Neural progenitor cell (in vitro differentiated cells): Measurements from ENCODE around the gene GPX5. TPM values are rescaled to one million over a fixed set of nuclear protein-coding genes. Genes with fewer than 3 reads are reported as not detected.
A peak's percentile ranks its signal among the peaks of the same experiment; 100 is the strongest.

Source experiments
- DNase-seq: peaks from one replicate; pipeline ENCODE4 v3.0.0-alpha.2; 2016; ENCODE audit warnings: low spot score
- H2AFZ ChIP-seq: fragments of 200-600 bp; sonication (generic); replicated peaks from 2 replicates; pipeline ENCODE4 v1.6.1; 2016; ENCODE audit warnings: antibody characterized with exemption
- H3F3A ChIP-seq: fragments of 200-600 bp; sonication (generic); 2 replicates; pipeline ENCODE4 v1.6.1; 2016; ENCODE audit warnings: antibody characterized with exemption, low read depth
- H3K27ac ChIP-seq: fragments of 200-600 bp; sonication (generic); 2 replicates; pipeline ENCODE4 v1.5.1; 2016; ENCODE audit warnings: mild to moderate bottlenecking
- H3K27me3 ChIP-seq: fragments of 200-600 bp; sonication (generic); 2 replicates; pipeline ENCODE4 v1.6.1; 2016; ENCODE audit warnings: mild to moderate bottlenecking, moderate library complexity
- H3K36me3 ChIP-seq: fragments of 200-600 bp; sonication (generic); 2 replicates; pipeline ENCODE4 v1.5.1; 2016
- H3K4me1 ChIP-seq: fragments of 200-600 bp; sonication (generic); 2 replicates; pipeline ENCODE4 v1.6.1; 2016; ENCODE audit warnings: mixed run types
- H3K4me2 ChIP-seq: fragments of 200-600 bp; sonication (generic); 2 replicates; pipeline ENCODE4 v1.6.1; 2016
- H3K4me3 ChIP-seq: fragments of 200-600 bp; sonication (generic); 2 replicates; pipeline ENCODE4 v1.5.1; 2016
- H3K79me2 ChIP-seq: fragments of 200-600 bp; sonication (generic); 2 replicates; pipeline ENCODE4 v1.6.1; 2016; ENCODE audit warnings: low read depth
- H3K9ac ChIP-seq: fragments of 200-600 bp; sonication (generic); 2 replicates; pipeline ENCODE4 v1.6.1; 2016
- H3K9me3 ChIP-seq: fragments of 200-600 bp; sonication (generic); 2 replicates; pipeline ENCODE4 v1.5.1; 2016; ENCODE audit warnings: low read depth
- H4K20me1 ChIP-seq: fragments of 200-600 bp; sonication (generic); 2 replicates; pipeline ENCODE4 v1.6.1; 2016; ENCODE audit warnings: low read depth
- H3K27ac Mint-ChIP-seq: 3 replicates; pipeline ENCODE4 v1.8.0; 2021; ENCODE audit warnings: mixed read lengths
- H3K27me3 Mint-ChIP-seq: 2 replicates; pipeline ENCODE4 v1.8.0; 2022; ENCODE audit warnings: low read depth, mild to moderate bottlenecking, inconsistent platforms, moderate library complexity, mixed read lengths; ENCODE audit not compliant: insufficient read depth
- H3K36me3 Mint-ChIP-seq: 3 replicates; pipeline ENCODE4 v1.8.0; 2021; ENCODE audit warnings: mixed read lengths
- H3K4me1 Mint-ChIP-seq: 3 replicates; pipeline ENCODE4 v1.8.0; 2021; ENCODE audit warnings: mixed read lengths
- H3K4me3 Mint-ChIP-seq: 3 replicates; pipeline ENCODE4 v1.8.0; 2021; ENCODE audit warnings: mild to moderate bottlenecking, moderate library complexity, mixed read lengths
- H3K9me3 Mint-ChIP-seq: 3 replicates; pipeline ENCODE4 v1.8.0; 2020; ENCODE audit warnings: mixed read lengths
- CTCF ChIP-seq: fragments of 200-600 bp; sonication (generic); IDR thresholded peaks from 2 replicates; pipeline ENCODE4 v1.5.1; 2017; ENCODE audit warnings: antibody characterized with exemption, mild to moderate bottlenecking
- EZH2 ChIP-seq: fragments of 200-600 bp; sonication (generic); IDR thresholded peaks from 2 replicates; pipeline ENCODE4 v1.6.1; 2017; ENCODE audit warnings: antibody characterized with exemption, mild to moderate bottlenecking, moderate library complexity
- EZH2phosphoT487 ChIP-seq: fragments of 200-600 bp; sonication (generic); IDR thresholded peaks from 2 replicates; pipeline ENCODE4 v1.6.1; 2017; ENCODE audit warnings: antibody characterized with exemption
- total RNA-seq: library from RNA; depleted of rRNA; stranded (reverse); fragments of >200 nt; gene quantifications from 2 replicates; pipeline ENCODE4 v1.2.3, GENCODE V29; 2015; ENCODE audit warnings: low replicate concordance

GPX5 gene
- total RNA-seq, 1 donor from 2014 or later: not detected

GRCh38 chr6:28489366-28490204 is 36.1 kb upstream of the GPX5 start:
- peak overlapping the region; percentile 87 for H3K4me3 Mint-ChIP-seq
- H3K9me3 ChIP-seq: no peaks in the 10 kb centered on the region
- peak overlapping the region; percentile 65 for H3K4me3 ChIP-seq
- H3K79me2 ChIP-seq: no peaks in the 10 kb centered on the region
- peak overlapping the region; percentile 33 for H3K9ac ChIP-seq
- no peaks in the 10 kb centered on the region for H4K20me1 ChIP-seq
- H3K4me1 Mint-ChIP-seq: peaks cover 29% of the 10 kb centered on the region
- H3K4me1 ChIP-seq: peaks cover 4% of the 10 kb centered on the region
- H3K27ac Mint-ChIP-seq: peak overlapping the region; percentile 81
- TF ChIP-seq EZH2phosphoT487 (no peak), EZH2 (peak; percentile 25), CTCF (peak; percentile 6)
- peaks cover 7% of the 10 kb centered on the region for H3F3A ChIP-seq
- H3K27me3 ChIP-seq: no peaks in the 10 kb centered on the region
- peak overlapping the region; percentile 83 for H3K4me2 ChIP-seq
- H3K27me3 Mint-ChIP-seq: peaks cover 8% of the 10 kb centered on the region
- no peak overlapping the region for H3K27ac ChIP-seq
- H3K9me3 Mint-ChIP-seq: no peaks in the 10 kb centered on the region
- peak; percentile 90 for DNase-seq
- no peaks in the 10 kb centered on the region for H3K36me3 Mint-ChIP-seq
- no peaks in the 10 kb centered on the region for H3K36me3 ChIP-seq
- peak overlapping the region; percentile 71 for H2AFZ ChIP-seq

- peak overlapping the region; percentile 33 for H3K9ac ChIP-seq
- no peaks in the 10 kb centered on the region for H3K79me2 ChIP-seq
- Mint-ChIP-seq H3K4me3 (peak overlapping the region; percentile 87), H3K9me3 (no peaks in the 10 kb centered on the region), H3K36me3 (no peaks in the 10 kb centered on the region), H3K4me1 (peaks cover 29% of the 10 kb centered on the region), H3K27ac (peak overlapping the region; percentile 81), H3K27me3 (peaks cover 6% of the 10 kb centered on the region)
- H3K9me3 ChIP-seq: no peaks in the 10 kb centered on the region
- H3K4me3 ChIP-seq: peak overlapping the region; percentile 65
- H3K4me2 ChIP-seq: peak overlapping the region; percentile 83
- peaks cover 4% of the 10 kb centered on the region for H3K4me1 ChIP-seq
- no peaks in the 10 kb centered on the region for H3K36me3 ChIP-seq
- no peak overlapping the region for H3K27ac ChIP-seq
- DNase-seq: peak; percentile 26
- peaks cover 7% of the 10 kb centered on the region for H3F3A ChIP-seq
- H4K20me1 ChIP-seq: no peaks in the 10 kb centered on the region
- H3K27me3 ChIP-seq: no peaks in the 10 kb centered on the region
- H2AFZ ChIP-seq: peak overlapping the region; percentile 71
- TF ChIP-seq EZH2phosphoT487: no peak
- TF ChIP-seq CTCF: no peak
- no peak for TF ChIP-seq EZH2
These were observed 35.3 kb upstream of the GPX5 start for GRCh38 chr6:28490205-28490890.

- Mint-ChIP-seq H3K27ac (no peak overlapping the region), H3K27me3 (peaks cover 5% of the 10 kb centered on the region), H3K4me3 (peak overlapping the region; percentile 57), H3K36me3 (no peaks in the 10 kb centered on the region), H3K4me1 (peaks cover 32% of the 10 kb centered on the region), H3K9me3 (no peaks in the 10 kb centered on the region)
- Histone ChIP-seq H3K4me3 (no peak overlapping the region), H3K9me3 (no peaks in the 10 kb centered on the region), H3K9ac (no peak overlapping the region), H3K79me2 (no peaks in the 10 kb centered on the region), H4K20me1 (no peaks in the 10 kb centered on the region), H3K36me3 (no peaks in the 10 kb centered on the region), H3F3A (peaks cover 7% of the 10 kb centered on the region), H3K4me2 (no peak overlapping the region), H3K27me3 (no peaks in the 10 kb centered on the region), H3K27ac (no peak overlapping the region), H3K4me1 (peaks cover 4% of the 10 kb centered on the region), H2AFZ (no peak overlapping the region)
- no peak for DNase-seq
- no peak for TF ChIP-seq EZH2
- TF ChIP-seq EZH2phosphoT487: no peak
- no peak for TF ChIP-seq CTCF
These were observed 33.7 kb upstream of the GPX5 start for GRCh38 chr6:28491984-28492317.
